GM12878 (cell line): ENCODE results near the gene HMX2. TPM values are rescaled to one million over a fixed set of nuclear protein-coding genes. Genes with fewer than 3 reads are reported as not detected.

Experiments used
- ATAC-seq: fragments of 200-7000 bp; cut with Tn5 transposase; 3 replicates; pipeline ENCODE4 v1.9.1; 2020; ENCODE audit warnings: mild to moderate bottlenecking, moderate library complexity
- BruUV-seq: library from RNA; stranded (reverse); fragments of 400-500 nt; replicated peaks from 2 replicates; lab custom pipeline; 2021; lab: Mats Ljungman, UMichigan
- CTCF ChIA-PET: fragments of 300-600 bp; sonication (Branson Sonifier 250); formaldehyde crosslinking; extraction: SDS; loops from one replicate; lab custom pipeline; 2021; ENCODE audit warnings: inconsistent platforms; lab: Yijun Ruan, JAX
- POLR2A ChIA-PET: fragments of 350-600 bp; formaldehyde crosslinking; extraction: SDS; loops from one replicate; lab custom pipeline; 2021; ENCODE audit warnings: inconsistent platforms; lab: Charles Lee
- RAD21 ChIA-PET: fragments of 300-600 bp; sonication (Branson Sonifier 250); formaldehyde crosslinking; loops from one replicate; lab custom pipeline; 2023; ENCODE audit warnings: antibody characterized with exemption; ENCODE audit not compliant: unreplicated experiment; lab: Charles Lee
- SMC1A ChIA-PET: fragments of 300-600 bp; sonication (Branson Sonifier 250); formaldehyde crosslinking; loops from one replicate; lab custom pipeline; 2023; ENCODE audit not compliant: unreplicated experiment, uncharacterized antibody; lab: Charles Lee
- DNase-seq: peaks from one replicate; pipeline ENCODE4 v3.0.0-alpha.2; 2011; ENCODE audit warnings: low read depth, low spot score
- FAIRE-seq: peaks from 3 replicates; lab custom pipeline; 2011; peaks lifted over from hg19 to GRCh38; lab: Jason Lieb, UNC
- H2AFZ ChIP-seq: 2 replicates; pipeline ENCODE4 v1.6.0; 2011; ENCODE audit warnings: low read depth, low read length, control low read depth; ENCODE audit not compliant: control insufficient read depth
- H3K27ac ChIP-seq: 2 replicates; pipeline ENCODE4 v1.5.1; 2011; ENCODE audit warnings: control low read depth; ENCODE audit not compliant: control insufficient read depth, insufficient read depth
- H3K27me3 ChIP-seq, 2 experiments: replicated peaks in 1 of 2; 2 replicates each; pipeline versions ENCODE4 v1.6.0 to v1.6.1; 2011; ENCODE audit warnings: low read length in 1 of 2; ENCODE audit not compliant: control insufficient read depth in 2 of 2, insufficient read depth in 2 of 2
- H3K36me3 ChIP-seq, 2 experiments: 2 replicates each; pipeline ENCODE4 v1.5.1; 2011; ENCODE audit warnings: low read length in 1 of 2; ENCODE audit not compliant: control insufficient read depth in 2 of 2, insufficient read depth in 2 of 2
- H3K4me1 ChIP-seq: 2 replicates; pipeline ENCODE4 v1.6.1; 2011; ENCODE audit warnings: mild to moderate bottlenecking, low read length, moderate library complexity, mixed read lengths; ENCODE audit not compliant: control insufficient read depth, insufficient read depth
- H3K4me2 ChIP-seq: 2 replicates; pipeline ENCODE4 v1.6.0; 2011; ENCODE audit warnings: control low read depth; ENCODE audit not compliant: control insufficient read depth, insufficient read depth
- H3K4me3 ChIP-seq: fragments of 200-600 bp; sonication (generic); 2 replicates; pipeline ENCODE4 v1.5.1; 2016
- H3K79me2 ChIP-seq: 2 replicates; pipeline ENCODE4 v1.6.0; 2011; ENCODE audit warnings: low read length; ENCODE audit not compliant: control insufficient read depth, insufficient read depth
- H3K9ac ChIP-seq: 2 replicates; pipeline ENCODE4 v1.8.0; 2011; ENCODE audit warnings: low read length, control low read depth, mixed read lengths; ENCODE audit not compliant: control insufficient read depth, insufficient read depth
- H3K9me3 ChIP-seq: replicated peaks from 3 replicates; pipeline ENCODE4 v1.5.1; 2011; ENCODE audit warnings: mild to moderate bottlenecking, low read length; ENCODE audit not compliant: control insufficient read depth, insufficient read depth
- H4K20me1 ChIP-seq: 2 replicates; pipeline ENCODE4 v1.6.0; 2011; ENCODE audit not compliant: control insufficient read depth, insufficient read depth
- CBFB ChIP-seq: IDR thresholded peaks from 2 replicates; pipeline ENCODE4 v1.6.1; 2016; ENCODE audit warnings: antibody characterized with exemption, low read depth
- CHD1 ChIP-seq: IDR thresholded peaks from 2 replicates; pipeline ENCODE4 v1.6.1; 2012; ENCODE audit warnings: low read depth, low read length, improper control_type of control experiment
- ESRRA ChIP-seq: IDR thresholded peaks from 2 replicates; pipeline ENCODE4 v1.6.1; 2012; ENCODE audit warnings: mild to moderate bottlenecking, low read length, improper control_type of control experiment
- FOS ChIP-seq: IDR thresholded peaks from 3 replicates; pipeline ENCODE4 v1.6.1; 2011; ENCODE audit warnings: borderline replicate concordance; ENCODE audit not compliant: insufficient read length; ENCODE audit errors: extremely low read depth
- HDGF ChIP-seq: fragments of 450-650 bp; IDR thresholded peaks from 2 replicates; pipeline ENCODE4 v1.6.1; 2016; ENCODE audit warnings: antibody characterized with exemption
- IRF4 ChIP-seq: IDR thresholded peaks from 2 replicates; pipeline ENCODE4 v1.6.1; 2011; ENCODE audit warnings: low read depth, low read length
- NR2F1 ChIP-seq: fragments of 450-650 bp; conservative IDR thresholded peaks from 2 replicates; pipeline ENCODE4 v1.6.1; 2017; ENCODE audit warnings: mild to moderate bottlenecking
- RFX5 ChIP-seq: IDR thresholded peaks from 2 replicates; pipeline ENCODE4 v1.6.1; 2011; ENCODE audit warnings: low read depth, low read length, improper control_type of control experiment
- ZNF384 ChIP-seq: IDR thresholded peaks from 2 replicates; pipeline ENCODE4 v1.6.1; 2012; ENCODE audit warnings: low read depth, mild to moderate bottlenecking, low read length, improper control_type of control experiment, borderline replicate concordance
- WGBS: methylation state at CpG from one replicate; pipeline ENCODE4 v1.1.6; 2016; ENCODE audit warnings: low lambda C conversion rate; ENCODE audit not compliant: insufficient replicate concordance, insufficient coverage; ENCODE audit errors: missing lambda C conversion rate; 5-methylcytosine and 5-hydroxymethylcytosine counted together
- in situ Hi-C: fragments of 300-500 bp; cut with MboI; formaldehyde crosslinking; loops from 9 replicates; pipeline ENCODE4 v1.14.3; 2018; ENCODE audit warnings: mixed read lengths
- intact Hi-C: fragments of 100-400 bp; cut with micrococcal nuclease; formaldehyde crosslinking; loops from one replicate; pipeline ENCODE4 v1.14.2; 2022; ENCODE audit not compliant: unreplicated experiment
- polyA plus RNA-seq, 11 experiments: library from polyadenylated mRNA; depleted of rRNA in 4 of 11; unstranded in 6 of 11; stranded (reverse) in 5 of 11; fragments of >200 nt; fragmentation: Nextera tagmentation in 4 of 11; fragmentation: Illumina TruSeq in 1 of 11; extraction: Ambion mirVana in 4 of 11; extraction: Trizol in 1 of 11; gene quantifications; 1 replicate in 1 of 11; 2 replicates in 10 of 11; pipeline versions ENCODE4 v1.2.1 to v1.2.3, GENCODE V29; 2011 to 2016; ENCODE audit warnings: inconsistent platforms in 2 of 11, missing spikeins in 2 of 11, low read depth in 1 of 11
- total RNA-seq, 4 experiments: library from RNA; depleted of rRNA in 3 of 4; stranded (reverse); fragments of >200 nt in 3 of 4; fragmentation: Illumina TruSeq in 1 of 4; extraction: Trizol in 1 of 4; gene quantifications; 2 replicates each; pipeline versions ENCODE4 v1.2.1 to v1.2.3, GENCODE V29; 2013 to 2021
- TF ChIP-seq, protein P1 (sequence below): IDR thresholded peaks from 2 replicates; pipeline ENCODE4 v1.6.1; 2011; ENCODE audit warnings: low read depth, mild to moderate bottlenecking, low read length, moderate library complexity, borderline replicate concordance; ENCODE audit errors: extremely low read depth
- TF ChIP-seq, protein P2 (sequence below): fragments of 450-650 bp; IDR thresholded peaks from 2 replicates; pipeline ENCODE4 v1.6.1; 2016; ENCODE audit warnings: mild to moderate bottlenecking, moderate library complexity, borderline replicate concordance

Gene HMX2
- total and polyA plus RNA-seq, 10 of the 15 experiments (the other 5 are each of a cell fraction or from before 2014, with no cell fraction given), result 1.4 to 31.3 (median 16.8) TPM; not detected in 1

DNA sequence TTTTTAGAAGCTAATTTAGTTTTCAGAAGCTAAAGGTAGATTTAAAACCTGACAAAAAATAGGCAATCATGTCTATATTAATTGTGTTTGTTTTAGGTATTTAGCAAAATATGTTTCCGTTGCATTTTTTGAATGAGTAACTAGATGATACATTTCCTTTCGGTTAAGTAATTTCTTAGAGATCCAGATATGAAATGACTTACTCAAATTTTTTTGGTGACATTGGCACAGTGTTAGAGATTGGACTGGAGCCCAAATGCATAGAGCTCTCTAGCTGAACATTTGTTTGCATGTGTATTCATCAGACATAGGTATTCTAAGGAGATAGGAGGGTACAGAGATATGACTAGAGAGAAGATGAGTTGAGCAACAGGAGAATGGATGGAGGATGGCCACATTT is 8.1 kb downstream of the HMX2 start:
- DNase-seq (no peak), FAIRE-seq (no peak), ATAC-seq (no peak)
- intact Hi-C loops, result no loop called here
- WGBS, result 33% methylated on average over 2 of the region's 2 CpGs
- Histone ChIP-seq H4K20me1 (no peaks in the 10 kb centered on the region; the same call in none of the 2 replicates), H3K79me2 (peaks cover 69% of the 10 kb centered on the region), H3K27me3 (no peaks in the 10 kb centered on the region), H2AFZ (no peak overlapping the region), H3K4me1 (peaks cover 19% of the 10 kb centered on the region), H3K4me3 (peak overlapping the region; percentile 93), H3K4me2 (peak overlapping the region; percentile 30), H3K9me3 (no peaks in the 10 kb centered on the region), H3K27ac (no peak overlapping the region; the same call in 1 of the 2 replicates), H3K9ac (peak overlapping the region; percentile 99), H3K36me3 (peaks cover 0 to 27% of the 10 kb centered on the region in 2 experiments)
- SMC1A ChIA-PET, result interaction anchor here (1.4 to 2.7 kb wide), 3 partner anchors 9 to 398 kb away, joined by 4 to 9 read pairs (median 6); no protein-coding TSS in a partner anchor
- POLR2A ChIA-PET, result interaction anchor here (1.1 kb wide), 1 partner anchor 242 kb away, joined by 3 read pairs; no protein-coding TSS in a partner anchor
- no TSS peak for BruUV-seq
- RAD21 ChIA-PET, result no interaction called here
- no peak for TF ChIP-seq RFX5
- no peak for TF ChIP-seq HDGF
- TF ChIP-seq CBFB, result no peak
- no peak for TF ChIP-seq ZNF384
- no peak for TF ChIP-seq FOS
- no peak for TF ChIP-seq IRF4
- no peak for TF ChIP-seq ESRRA
- TF ChIP-seq, protein P1, sequence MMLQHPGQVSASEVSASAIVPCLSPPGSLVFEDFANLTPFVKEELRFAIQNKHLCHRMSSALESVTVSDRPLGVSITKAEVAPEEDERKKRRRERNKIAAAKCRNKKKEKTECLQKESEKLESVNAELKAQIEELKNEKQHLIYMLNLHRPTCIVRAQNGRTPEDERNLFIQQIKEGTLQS, result no peak
- TF ChIP-seq NR2F1, result no peak
- no peak for TF ChIP-seq CHD1
- TF ChIP-seq, protein P2, sequence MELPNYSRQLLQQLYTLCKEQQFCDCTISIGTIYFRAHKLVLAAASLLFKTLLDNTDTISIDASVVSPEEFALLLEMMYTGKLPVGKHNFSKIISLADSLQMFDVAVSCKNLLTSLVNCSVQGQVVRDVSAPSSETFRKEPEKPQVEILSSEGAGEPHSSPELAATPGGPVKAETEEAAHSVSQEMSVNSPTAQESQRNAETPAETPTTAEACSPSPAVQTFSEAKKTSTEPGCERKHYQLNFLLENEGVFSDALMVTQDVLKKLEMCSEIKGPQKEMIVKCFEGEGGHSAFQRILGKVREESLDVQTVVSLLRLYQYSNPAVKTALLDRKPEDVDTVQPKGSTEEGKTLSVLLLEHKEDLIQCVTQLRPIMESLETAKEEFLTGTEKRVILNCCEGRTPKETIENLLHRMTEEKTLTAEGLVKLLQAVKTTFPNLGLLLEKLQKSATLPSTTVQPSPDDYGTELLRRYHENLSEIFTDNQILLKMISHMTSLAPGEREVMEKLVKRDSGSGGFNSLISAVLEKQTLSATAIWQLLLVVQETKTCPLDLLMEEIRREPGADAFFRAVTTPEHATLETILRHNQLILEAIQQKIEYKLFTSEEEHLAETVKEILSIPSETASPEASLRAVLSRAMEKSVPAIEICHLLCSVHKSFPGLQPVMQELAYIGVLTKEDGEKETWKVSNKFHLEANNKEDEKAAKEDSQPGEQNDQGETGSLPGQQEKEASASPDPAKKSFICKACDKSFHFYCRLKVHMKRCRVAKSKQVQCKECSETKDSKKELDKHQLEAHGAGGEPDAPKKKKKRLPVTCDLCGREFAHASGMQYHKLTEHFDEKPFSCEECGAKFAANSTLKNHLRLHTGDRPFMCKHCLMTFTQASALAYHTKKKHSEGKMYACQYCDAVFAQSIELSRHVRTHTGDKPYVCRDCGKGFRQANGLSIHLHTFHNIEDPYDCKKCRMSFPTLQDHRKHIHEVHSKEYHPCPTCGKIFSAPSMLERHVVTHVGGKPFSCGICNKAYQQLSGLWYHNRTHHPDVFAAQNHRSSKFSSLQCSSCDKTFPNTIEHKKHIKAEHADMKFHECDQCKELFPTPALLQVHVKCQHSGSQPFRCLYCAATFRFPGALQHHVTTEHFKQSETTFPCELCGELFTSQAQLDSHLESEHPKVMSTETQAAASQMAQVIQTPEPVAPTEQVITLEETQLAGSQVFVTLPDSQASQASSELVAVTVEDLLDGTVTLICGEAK, result no peak
- in situ Hi-C loops, result no loop called here
- CTCF ChIA-PET, result interaction anchor here (0.7 to 1.5 kb wide), 3 partner anchors 11 to 225 kb away, joined by 3 to 6 read pairs (median 4); no protein-coding TSS in a partner anchor
